Stimulated activated CD8-positive, alpha-beta memory T cell treated with anti-CD3 and anti-CD28 coated beads, Interleukin-7, amount 100 ng/mL, for 4 hours (primary cell): ENCODE data around the gene NQO2.
"Not testable (repeated sequence)": the region's sequence is repeated elsewhere in the genome, so short reads cannot be mapped to it uniquely, and the experiment has no call there.

Source experiments
- DNase-seq, 2 donors: peaks; one replicate each; pipeline ENCODE4 v3.0.0-alpha.2; 2020; ENCODE audit warnings: low read depth in 2 of 2

NQO2 gene

GRCh38 chr6:2989332-2990247 is 10.1 kb upstream of the NQO2 start:
- DNase-seq, result peak; percentile 63 to 69

GRCh38 chr6:2990248-2990931 is 9.3 kb upstream of the NQO2 start:
- DNase-seq, result no peak

- no peak for DNase-seq
These were observed 8.7 kb upstream of the NQO2 start for GRCh38 chr6:2990932-2991506.

GRCh38 chr6:2992330-2992979 is 7.2 kb upstream of the NQO2 start:
- no peak for DNase-seq

- DNase-seq, result no peak
These were observed 5.9 kb upstream of the NQO2 start for GRCh38 chr6:2993755-2994317.

- DNase-seq, result not testable (repeated sequence)
These were observed 1.3 kb upstream of the NQO2 start for GRCh38 chr6:2998249-2998997.

- no peak for DNase-seq
These were observed 586 bp upstream of the NQO2 start for GRCh38 chr6:2998998-2999617.

- DNase-seq, result no peak
These were observed 1.6 kb downstream of the NQO2 start for GRCh38 chr6:3001146-3001772.

GRCh38 chr6:3001773-3002293 is 2.1 kb downstream of the NQO2 start:
- no peak for DNase-seq

- DNase-seq, result not testable (repeated sequence)
These were observed 3.5 kb downstream of the NQO2 start for GRCh38 chr6:3003226-3003625.

GRCh38 chr6:3005077-3005476 is 5.4 kb downstream of the NQO2 start:
- DNase-seq, result no peak

GRCh38 chr6:3005874-3006273 is 6.2 kb downstream of the NQO2 start:
- no peak for DNase-seq

- DNase-seq, result no peak
These were observed 6.8 kb downstream of the NQO2 start for GRCh38 chr6:3006476-3006875.

- no peak for DNase-seq
These were observed 7.9 kb downstream of the NQO2 start for GRCh38 chr6:3007571-3007970.

GRCh38 chr6:3008712-3009265 is 9.1 kb downstream of the NQO2 start:
- not testable (repeated sequence) for DNase-seq

GRCh38 chr6:3009930-3010329 is 10.2 kb downstream of the NQO2 start:
- DNase-seq, result no peak

- no peak for DNase-seq
These were observed 11.5 kb downstream of the NQO2 start for GRCh38 chr6:3011158-3011557.

GRCh38 chr6:3011592-3011991 is 11.9 kb downstream of the NQO2 start:
- no peak for DNase-seq

GRCh38 chr6:3013486-3013885 is 13.8 kb downstream of the NQO2 start:
- DNase-seq, result no peak
